HG02571 (cell line): ENCODE data around the gene CATSPERB.

Experiments
- ATAC-seq: cut with Tn5 transposase; IDR thresholded peaks from one replicate; pipeline ENCODE4 v1.9.1; 2021; ENCODE audit warnings: mild to moderate bottlenecking, moderate library complexity; ENCODE audit not compliant: unreplicated experiment

The CATSPERB gene, protein sequence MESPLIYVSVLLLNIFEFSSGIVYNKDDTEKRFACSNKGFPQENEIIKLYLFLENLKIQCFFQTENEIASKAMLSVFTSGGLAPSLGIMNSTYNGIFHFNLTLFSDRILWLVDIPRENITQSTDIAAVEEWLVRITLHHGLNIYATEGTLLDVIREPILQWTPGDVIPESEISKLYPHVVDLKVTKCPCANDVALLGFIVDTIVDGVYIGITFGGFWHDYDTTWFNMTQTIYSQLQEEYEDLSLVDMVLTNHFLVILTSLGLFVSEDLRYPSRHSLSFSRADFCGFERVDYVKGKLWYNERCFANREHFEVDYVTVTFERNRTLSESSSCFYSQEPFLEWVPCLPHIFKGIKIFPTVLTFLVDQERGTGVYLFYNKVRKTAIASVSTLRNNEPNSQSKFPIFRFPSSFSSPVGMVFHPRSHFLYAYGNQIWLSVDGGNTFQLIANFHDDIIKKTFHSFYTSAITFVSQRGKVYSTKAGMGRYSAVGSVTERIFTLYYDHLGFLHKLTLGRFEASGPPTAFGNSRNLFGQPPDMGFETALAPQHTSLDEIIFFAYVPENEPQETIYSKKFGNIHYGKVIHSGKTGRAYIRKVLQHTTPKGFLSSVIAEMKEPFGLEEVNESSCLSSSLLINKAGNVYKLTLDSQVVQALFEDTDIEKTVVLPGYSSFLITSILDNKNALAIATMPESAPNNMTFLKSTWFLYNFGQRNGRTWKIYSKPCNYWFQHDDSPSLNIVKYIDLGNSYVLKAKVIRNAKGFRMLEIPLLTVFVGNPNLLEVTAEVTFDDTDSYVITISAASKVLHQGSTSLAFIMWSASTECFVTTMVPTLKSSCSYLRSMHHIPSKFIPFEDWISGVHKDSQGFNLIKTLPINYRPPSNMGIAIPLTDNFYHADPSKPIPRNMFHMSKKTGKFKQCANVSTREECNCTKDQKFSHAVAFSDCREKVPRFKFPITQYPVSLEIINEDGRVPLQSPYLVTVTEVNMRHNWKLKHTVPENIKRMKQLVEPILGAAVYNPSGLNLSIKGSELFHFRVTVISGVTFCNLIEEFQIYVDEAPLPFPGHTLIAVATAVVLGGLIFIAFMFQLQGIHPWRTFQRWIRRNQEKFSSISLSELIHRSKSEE

GRCh38 chr14:91731986-91732385 lies at the start of gene CATSPERB:
CATSPERB (minus strand) TSS chr14:91732086; CDS start chr14:91729479, 2,607 bp downstream.
- ATAC-seq, result no peak

GRCh38 chr14:91780452-91780851 lies 48.6 kb upstream of the CATSPERB start:
- no peak for ATAC-seq

- no peak for ATAC-seq
These were observed 46.3 kb upstream of the CATSPERB start for GRCh38 chr14:91778217-91778616.

DNA sequence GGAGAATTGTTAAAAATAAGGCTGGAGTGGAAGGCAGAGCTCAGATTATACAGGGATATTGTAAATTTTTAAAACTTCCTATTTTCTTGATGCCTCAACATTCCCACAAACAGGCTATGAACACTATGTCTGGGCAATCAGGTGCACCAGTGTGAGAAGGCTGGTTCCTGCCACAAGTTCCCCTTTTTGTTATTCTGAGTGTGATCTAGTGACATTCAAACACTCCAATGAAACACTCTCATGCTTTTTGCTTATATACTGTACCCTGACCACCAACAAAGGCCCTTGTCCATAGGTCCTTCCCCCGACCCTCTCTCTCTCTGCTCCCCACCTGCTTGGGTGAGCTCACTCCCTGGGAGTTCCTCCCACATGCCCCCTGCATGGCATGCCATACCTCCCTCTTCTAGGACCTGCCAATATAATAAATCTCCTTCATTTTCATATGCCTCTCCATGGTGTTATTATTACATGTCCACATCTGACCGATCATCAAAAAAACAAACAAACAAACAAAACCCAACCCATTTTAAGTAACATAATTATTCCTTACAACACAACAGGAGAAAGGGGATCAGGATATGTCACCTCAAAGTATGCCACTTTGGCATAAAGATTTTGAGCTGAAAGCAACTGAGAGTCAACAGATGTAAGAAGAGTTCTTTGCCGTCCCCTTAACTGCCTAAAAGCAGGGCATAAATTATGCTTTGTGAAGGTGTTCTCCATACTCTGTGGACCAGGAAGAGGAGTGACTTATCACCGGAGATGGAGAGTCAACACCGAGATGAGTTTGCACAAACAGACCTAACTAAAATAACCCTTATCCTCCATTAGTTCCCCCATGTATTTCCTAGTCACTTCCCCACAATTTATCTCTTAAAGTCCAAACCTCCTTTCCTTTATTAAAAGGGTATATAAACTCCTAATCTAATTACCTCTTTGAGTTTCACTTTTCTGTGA lies 42.5 kb upstream of the CATSPERB start:
- ATAC-seq, result no peak

DNA sequence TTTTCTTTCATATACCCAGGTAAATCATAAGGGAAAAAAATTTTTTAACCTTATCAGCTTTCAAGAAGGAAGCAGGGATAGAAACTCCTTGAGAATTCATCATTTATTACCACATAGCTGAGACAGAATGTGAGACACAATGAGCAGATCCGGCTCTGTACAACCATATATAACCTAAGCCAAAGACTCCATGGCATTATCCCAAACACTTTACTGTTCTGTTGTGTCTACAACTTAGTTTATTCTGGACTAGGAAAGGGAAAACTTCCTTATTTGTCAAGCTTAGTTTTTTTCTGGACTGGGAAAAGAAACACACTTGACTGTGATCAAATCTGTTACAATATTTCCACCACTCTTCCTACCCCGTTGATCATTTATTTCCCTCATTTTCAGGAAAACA lies 38.3 kb upstream of the CATSPERB start:
- no peak for ATAC-seq

- ATAC-seq, result no peak
These were observed 23.8 kb upstream of the CATSPERB start for GRCh38 chr14:91755570-91756295.

DNA sequence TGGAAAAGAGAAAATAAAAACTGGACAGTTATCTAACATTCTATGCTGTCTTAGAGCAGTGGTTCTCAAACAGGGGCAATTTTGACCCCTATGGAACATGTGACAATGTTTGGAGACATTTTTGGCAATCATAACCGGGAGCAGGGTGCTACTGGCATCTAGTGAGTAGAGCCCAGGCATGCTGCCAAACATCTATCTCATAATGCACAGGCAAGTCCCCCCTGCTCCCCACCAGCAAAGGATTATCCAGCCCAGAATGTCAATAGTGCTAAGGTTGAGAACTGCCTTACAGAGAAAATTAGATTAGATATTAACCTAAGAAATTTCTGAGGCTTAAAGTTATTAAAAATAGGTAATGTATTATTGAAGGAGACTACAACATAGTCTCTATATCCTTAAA lies 22.9 kb upstream of the CATSPERB start:
- ATAC-seq, result no peak

- no peak for ATAC-seq
These were observed 22.3 kb upstream of the CATSPERB start for GRCh38 chr14:91754185-91754584.

- no peak for ATAC-seq
These were observed 21.7 kb upstream of the CATSPERB start for GRCh38 chr14:91753501-91754128.

DNA sequence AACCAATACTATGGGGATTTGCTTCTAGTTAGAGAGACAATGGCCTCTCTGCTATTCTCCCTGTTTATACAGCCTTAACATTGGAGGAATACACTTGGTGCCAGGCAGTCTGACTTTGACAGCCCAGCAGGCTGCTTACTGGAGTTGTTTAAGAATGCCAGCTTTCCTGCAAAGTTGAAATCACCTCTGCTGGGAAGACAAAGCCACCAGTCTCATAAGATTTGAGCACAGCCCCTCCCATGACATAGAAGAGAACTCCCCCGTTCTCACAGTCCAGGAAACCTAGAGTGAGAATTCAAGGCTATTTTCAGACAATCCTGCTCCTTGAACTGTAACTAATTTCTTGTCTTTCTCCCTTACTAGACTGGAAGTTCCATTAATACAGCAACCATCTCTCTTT lies 21.1 kb upstream of the CATSPERB start:
- ATAC-seq, result no peak

DNA sequence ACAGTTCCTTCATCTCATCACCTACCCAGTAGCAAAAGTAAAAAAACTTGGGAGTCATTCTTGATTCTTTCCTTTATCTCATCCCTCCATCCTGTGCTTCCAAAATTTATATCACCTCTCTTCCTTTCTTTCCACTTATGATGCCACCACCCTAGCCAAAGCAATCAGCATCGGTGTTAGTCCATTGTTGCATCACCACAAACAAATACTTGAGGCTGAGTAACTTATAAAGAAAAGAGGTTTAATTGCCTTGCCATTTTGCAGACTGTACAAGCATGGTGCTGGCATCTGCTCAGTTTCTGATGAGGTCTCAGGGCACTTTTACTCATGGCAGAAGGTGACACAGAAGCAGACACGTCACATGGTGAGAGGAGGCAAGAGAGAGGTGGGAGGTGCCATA lies 19.8 kb upstream of the CATSPERB start:
- ATAC-seq, result no peak

DNA sequence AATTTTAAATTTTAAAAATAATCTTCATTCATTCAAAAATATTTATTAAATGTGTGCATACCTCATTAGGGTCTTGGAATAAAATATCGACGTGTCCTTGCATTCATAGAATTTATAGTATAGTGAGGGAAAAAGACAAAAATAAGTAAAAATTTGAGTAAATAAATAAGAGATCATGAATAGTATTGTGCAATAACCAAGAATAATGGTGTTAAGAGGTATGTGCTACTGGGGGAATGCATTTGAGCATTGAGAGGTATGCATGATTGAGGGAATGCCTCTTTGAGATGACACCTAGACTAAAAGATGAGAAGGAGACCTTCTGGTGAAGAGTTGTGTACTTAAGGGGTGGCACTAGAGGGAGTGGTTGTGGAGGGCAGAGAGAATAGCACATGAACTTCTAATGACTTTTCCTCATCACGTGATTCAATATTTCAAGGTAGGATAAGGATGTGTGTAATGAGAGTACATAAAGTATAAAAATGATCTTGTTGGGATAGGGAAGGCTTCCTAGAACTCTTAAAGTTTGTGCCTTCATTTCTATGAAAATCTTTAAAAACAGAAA lies 18.8 kb upstream of the CATSPERB start:
- no peak for ATAC-seq

DNA sequence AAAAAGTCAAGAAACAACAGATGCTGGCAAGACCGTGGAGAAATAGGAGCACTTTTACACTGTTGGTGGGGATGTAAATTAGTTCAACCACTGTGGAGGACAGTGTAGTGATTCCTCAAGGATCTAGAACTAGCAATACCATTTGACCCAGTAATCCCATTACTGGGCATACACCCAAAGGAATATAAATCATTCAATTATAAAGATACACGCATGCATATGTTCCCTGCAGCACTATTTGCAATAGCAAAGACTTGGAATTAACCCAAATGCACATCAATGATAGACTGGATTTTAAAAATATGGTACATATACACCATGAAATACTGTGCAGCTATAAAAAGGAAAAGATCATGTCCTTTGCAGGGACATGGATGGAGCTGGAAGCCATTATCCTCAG lies 18.0 kb upstream of the CATSPERB start:
- no peak for ATAC-seq

DNA sequence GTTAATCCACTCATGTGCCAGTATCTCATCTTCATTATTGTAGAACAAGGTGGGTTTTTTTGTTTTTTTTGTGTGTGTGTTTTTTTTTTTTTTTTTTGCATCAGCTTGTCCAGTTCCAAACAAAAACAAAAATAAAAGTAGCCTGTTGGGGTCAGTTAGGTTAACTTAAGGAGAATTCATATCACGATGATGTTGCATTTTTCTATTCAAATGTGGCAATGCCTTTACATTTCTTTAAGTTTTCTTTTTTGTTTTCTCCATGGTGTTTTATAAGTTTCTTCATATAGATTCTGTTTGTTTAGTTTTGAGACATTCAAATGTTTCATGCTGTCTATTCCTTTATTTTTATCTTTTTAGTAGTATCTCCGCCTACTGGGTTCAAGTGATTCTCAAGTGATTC lies 16.2 kb upstream of the CATSPERB start:
- no peak for ATAC-seq

- ATAC-seq, result no peak
These were observed 13.5 kb upstream of the CATSPERB start for GRCh38 chr14:91745344-91745743.

- ATAC-seq, result no peak
These were observed 12.2 kb upstream of the CATSPERB start for GRCh38 chr14:91744068-91744480.

DNA sequence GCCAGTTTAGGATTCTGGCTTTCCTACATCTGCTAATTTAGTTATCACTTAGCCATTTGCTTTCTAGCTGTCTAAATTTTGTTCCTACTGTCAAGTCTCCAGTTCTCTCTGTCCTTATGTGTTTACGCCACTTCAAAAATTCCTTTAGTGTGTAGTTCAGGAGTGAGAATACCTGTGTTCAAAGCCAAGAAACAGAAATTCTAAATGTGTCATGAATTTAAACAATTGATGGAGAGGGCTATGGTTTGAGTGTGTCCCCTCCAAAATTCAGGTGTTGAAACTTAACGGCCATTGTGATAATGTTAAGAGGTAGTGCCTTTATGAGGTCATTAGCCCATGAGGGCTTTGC lies 11.4 kb upstream of the CATSPERB start:
- ATAC-seq, result no peak

DNA sequence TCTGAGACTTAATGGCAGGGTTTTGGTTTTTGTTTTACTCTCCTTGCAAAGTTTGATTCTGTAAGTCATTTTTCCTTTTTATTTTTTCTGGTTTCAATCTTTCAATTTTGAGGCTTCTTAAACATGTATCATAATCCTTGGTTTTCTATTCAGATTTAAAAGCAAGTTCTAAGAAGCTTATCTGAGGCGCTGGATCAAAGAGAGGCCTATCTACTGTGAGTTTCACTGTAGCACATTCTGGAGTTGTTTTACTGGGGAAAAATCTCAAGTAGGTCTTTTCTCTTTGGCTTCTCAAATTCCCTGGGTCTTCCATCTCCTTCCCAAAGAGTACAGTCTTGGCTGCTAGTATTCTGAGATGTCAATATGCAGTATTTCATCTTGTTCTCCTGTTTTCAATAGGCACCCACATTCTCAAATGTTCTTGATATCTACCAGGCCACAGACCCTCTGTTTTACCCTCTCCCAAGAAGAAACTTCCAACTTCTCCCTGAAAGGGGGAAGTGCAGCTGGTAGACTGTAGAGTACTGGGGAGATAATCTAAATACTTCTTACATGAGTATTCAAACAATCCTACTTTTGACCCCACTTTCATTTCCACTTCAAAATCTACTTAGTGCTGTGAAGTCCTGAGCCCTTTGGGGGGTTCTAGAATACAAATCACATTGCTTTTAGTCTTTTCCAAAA lies 10.9 kb upstream of the CATSPERB start:
- no peak for ATAC-seq
